Measurements from ENCODE around the gene ENPP3. TPM values are rescaled to one million over a fixed set of nuclear protein-coding genes. Genes with fewer than 3 reads are reported as not detected.

Gene ENPP3
- polyA plus RNA-seq, 1 donor from 2014 or later, result 0.50 TPM

GRCh38 chr6:131655951-131656350 lies 18.8 kb downstream of the ENPP3 start:
- Histone ChIP-seq H2AFZ (ENCODE audit: low read depth, low read length) (no peak overlapping the region), H3K27ac (ENCODE audit: low read length) (no peak overlapping the region)

GRCh38 chr6:131656667-131657066 lies 19.6 kb downstream of the ENPP3 start:
- Histone ChIP-seq H3K27me3 (ENCODE audit: insufficient read depth, low read depth, low read length) (no peaks in the 10 kb centered on the region), H3K9me3 (ENCODE audit: low read length) (no peaks in the 10 kb centered on the region), H3K9me2 (ENCODE audit: insufficient read depth, low read length) (no peaks in the 10 kb centered on the region), H3K9ac (ENCODE audit: low read length) (no peak overlapping the region), H4K20me1 (ENCODE audit: insufficient read depth) (no peaks in the 10 kb centered on the region), H3K79me2 (replicated peaks; ENCODE audit: insufficient read depth, low read length) (no peaks in the 10 kb centered on the region), H2AFZ (ENCODE audit: low read depth, low read length) (no peak overlapping the region), H3K36me3 (ENCODE audit: insufficient read depth, low read length) (no peaks in the 10 kb centered on the region), H3F3A (ENCODE audit: insufficient read depth, low read length, poor library complexity, severe bottlenecking) (no peaks in the 10 kb centered on the region), H3K4me3 (ENCODE audit: low read length) (no peak overlapping the region), H3K27ac (ENCODE audit: low read length) (no peak overlapping the region), H3K4me2 (ENCODE audit: low read length) (no peak overlapping the region)
- no peak for TF ChIP-seq POLR2AphosphoS5 (IDR thresholded peaks at IDR 0.05)
- no peak for TF ChIP-seq MXI1 (conservative IDR thresholded peaks at IDR 0.05; ENCODE audit: poor library complexity, severe bottlenecking)
- TF ChIP-seq, protein P1, sequence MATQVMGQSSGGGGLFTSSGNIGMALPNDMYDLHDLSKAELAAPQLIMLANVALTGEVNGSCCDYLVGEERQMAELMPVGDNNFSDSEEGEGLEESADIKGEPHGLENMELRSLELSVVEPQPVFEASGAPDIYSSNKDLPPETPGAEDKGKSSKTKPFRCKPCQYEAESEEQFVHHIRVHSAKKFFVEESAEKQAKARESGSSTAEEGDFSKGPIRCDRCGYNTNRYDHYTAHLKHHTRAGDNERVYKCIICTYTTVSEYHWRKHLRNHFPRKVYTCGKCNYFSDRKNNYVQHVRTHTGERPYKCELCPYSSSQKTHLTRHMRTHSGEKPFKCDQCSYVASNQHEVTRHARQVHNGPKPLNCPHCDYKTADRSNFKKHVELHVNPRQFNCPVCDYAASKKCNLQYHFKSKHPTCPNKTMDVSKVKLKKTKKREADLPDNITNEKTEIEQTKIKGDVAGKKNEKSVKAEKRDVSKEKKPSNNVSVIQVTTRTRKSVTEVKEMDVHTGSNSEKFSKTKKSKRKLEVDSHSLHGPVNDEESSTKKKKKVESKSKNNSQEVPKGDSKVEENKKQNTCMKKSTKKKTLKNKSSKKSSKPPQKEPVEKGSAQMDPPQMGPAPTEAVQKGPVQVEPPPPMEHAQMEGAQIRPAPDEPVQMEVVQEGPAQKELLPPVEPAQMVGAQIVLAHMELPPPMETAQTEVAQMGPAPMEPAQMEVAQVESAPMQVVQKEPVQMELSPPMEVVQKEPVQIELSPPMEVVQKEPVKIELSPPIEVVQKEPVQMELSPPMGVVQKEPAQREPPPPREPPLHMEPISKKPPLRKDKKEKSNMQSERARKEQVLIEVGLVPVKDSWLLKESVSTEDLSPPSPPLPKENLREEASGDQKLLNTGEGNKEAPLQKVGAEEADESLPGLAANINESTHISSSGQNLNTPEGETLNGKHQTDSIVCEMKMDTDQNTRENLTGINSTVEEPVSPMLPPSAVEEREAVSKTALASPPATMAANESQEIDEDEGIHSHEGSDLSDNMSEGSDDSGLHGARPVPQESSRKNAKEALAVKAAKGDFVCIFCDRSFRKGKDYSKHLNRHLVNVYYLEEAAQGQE (IDR thresholded peaks at IDR 0.05; ENCODE audit: borderline replicate concordance), result no peak
- TF ChIP-seq EP300 (conservative IDR thresholded peaks at IDR 0.05; ENCODE audit: poor library complexity, severe bottlenecking), result no peak
- TF ChIP-seq SMC3 (conservative IDR thresholded peaks at IDR 0.05; ENCODE audit: poor library complexity), result no peak
- TF ChIP-seq RAD21 (conservative IDR thresholded peaks at IDR 0.05), result no peak
- no peak for TF ChIP-seq EZH2 (IDR thresholded peaks at IDR 0.05; ENCODE audit: borderline replicate concordance, insufficient read depth, low read length, poor library complexity, severe bottlenecking)
- no peak for TF ChIP-seq CTCF (IDR thresholded peaks at IDR 0.05; ENCODE audit: poor library complexity, severe bottlenecking)
- TF ChIP-seq TAF1 (IDR thresholded peaks at IDR 0.05; ENCODE audit: low read depth), result no peak

More at GRCh38 chr6:131655951-131656350, 18.8 kb downstream of the ENPP3 start:
- Histone ChIP-seq H3K9ac (ENCODE audit: low read length) (no peak overlapping the region), H3K79me2 (replicated peaks; ENCODE audit: insufficient read depth, low read length) (no peaks in the 10 kb centered on the region), H3K27me3 (ENCODE audit: insufficient read depth, low read depth, low read length) (no peaks in the 10 kb centered on the region), H3K9me2 (ENCODE audit: insufficient read depth, low read length) (no peaks in the 10 kb centered on the region), H4K20me1 (ENCODE audit: insufficient read depth) (no peaks in the 10 kb centered on the region), H3K4me2 (ENCODE audit: low read length) (no peak overlapping the region), H3K36me3 (ENCODE audit: insufficient read depth, low read length) (no peaks in the 10 kb centered on the region), H3F3A (ENCODE audit: insufficient read depth, low read length, poor library complexity, severe bottlenecking) (no peaks in the 10 kb centered on the region), H3K9me3 (ENCODE audit: low read length) (no peaks in the 10 kb centered on the region), H3K4me3 (ENCODE audit: low read length) (no peak overlapping the region)
- no peak for TF ChIP-seq RAD21 (conservative IDR thresholded peaks at IDR 0.05)
- no peak for TF ChIP-seq EP300 (conservative IDR thresholded peaks at IDR 0.05; ENCODE audit: poor library complexity, severe bottlenecking)
- TF ChIP-seq TAF1 (IDR thresholded peaks at IDR 0.05; ENCODE audit: low read depth), result no peak
- no peak for TF ChIP-seq SMC3 (conservative IDR thresholded peaks at IDR 0.05; ENCODE audit: poor library complexity)
- TF ChIP-seq, protein P1 (IDR thresholded peaks at IDR 0.05; ENCODE audit: borderline replicate concordance), result no peak
- no peak for TF ChIP-seq CTCF (IDR thresholded peaks at IDR 0.05; ENCODE audit: poor library complexity, severe bottlenecking)
- TF ChIP-seq EZH2 (IDR thresholded peaks at IDR 0.05; ENCODE audit: borderline replicate concordance, insufficient read depth, low read length, poor library complexity, severe bottlenecking), result no peak
- no peak for TF ChIP-seq MXI1 (conservative IDR thresholded peaks at IDR 0.05; ENCODE audit: poor library complexity, severe bottlenecking)
- no peak for TF ChIP-seq POLR2AphosphoS5 (IDR thresholded peaks at IDR 0.05)
